ENCODE results near the gene ORC4. TPM values are rescaled to one million over a fixed set of nuclear protein-coding genes. Genes with fewer than 3 reads are reported as not detected.

ORC4 gene
- total and polyA plus RNA-seq, 8 donors = 36.1 to 86.0 (median 60.0) TPM

GRCh38 chr2:147945660-147946059 lies 74.9 kb downstream of the ORC4 start:
- H3K4me3 ChIP-seq = no peak overlapping the region
- DNase-seq = peak in 1 of 4 donors; percentile 11
- no peaks in the 10 kb centered on the region for H3K9me3 ChIP-seq
- H3K36me3 ChIP-seq = peaks cover 0 to 10% of the 10 kb centered on the region in 2 donors
- intact Hi-C loops (cut with DNase I) = no loop called here
- no peak for ATAC-seq
- no peak for TF ChIP-seq CTCF (IDR thresholded peaks at IDR 0.05)
- no peaks in the 10 kb centered on the region for H3K27me3 ChIP-seq
- H3K27ac ChIP-seq = no peak overlapping the region
- H3K4me1 ChIP-seq = no peaks in the 10 kb centered on the region

GRCh38 chr2:147939313-147939712 lies 81.2 kb downstream of the ORC4 start:
- Histone ChIP-seq H3K27ac (no peak overlapping the region), H3K27me3 (no peaks in the 10 kb centered on the region), H3K4me1 (peaks cover 0 to 7% of the 10 kb centered on the region in 2 donors), H3K9me3 (no peaks in the 10 kb centered on the region), H3K4me3 (no peak overlapping the region), H3K36me3 (peaks cover 0 to 24% of the 10 kb centered on the region in 2 donors)
- TF ChIP-seq CTCF (IDR thresholded peaks at IDR 0.05) = no peak
- ATAC-seq (peak; percentile 36), DNase-seq (no peak)
- intact Hi-C loops (cut with DNase I) = no loop called here

- no peak overlapping the region for H3K4me3 ChIP-seq
- peaks cover 0 to 7% of the 10 kb centered on the region in 2 donors for H3K4me1 ChIP-seq
- H3K27ac ChIP-seq = no peak overlapping the region
- peak; percentile 91 for ATAC-seq
- H3K27me3 ChIP-seq = no peaks in the 10 kb centered on the region
- peak; percentile 80 to 84 for TF ChIP-seq CTCF (IDR thresholded peaks at IDR 0.05)
- peak in 1 of 4 donors; percentile 35 for DNase-seq
- no peaks in the 10 kb centered on the region for H3K9me3 ChIP-seq
- H3K36me3 ChIP-seq = peaks cover 0 to 34% of the 10 kb centered on the region in 2 donors
- intact Hi-C loops (cut with DNase I) = no loop called here
Observed at GRCh38 chr2:147937744-147938349, 82.7 kb downstream of the ORC4 start.

- H3K36me3 ChIP-seq = peaks cover 0 to 41% of the 10 kb centered on the region in 2 donors
- no peaks in the 10 kb centered on the region for H3K9me3 ChIP-seq
- no peak for ATAC-seq
Observed at GRCh38 chr2:147934881-147935620, 85.5 kb downstream of the ORC4 start.

More at GRCh38 chr2:147934881-147935620, 85.5 kb downstream of the ORC4 start:
- H3K4me3 ChIP-seq = no peak overlapping the region
- peaks cover 0 to 7% of the 10 kb centered on the region in 2 donors for H3K4me1 ChIP-seq
- intact Hi-C loops (cut with DNase I) = no loop called here
- H3K27ac ChIP-seq = no peak overlapping the region
- no peak for DNase-seq
- no peaks in the 10 kb centered on the region for H3K27me3 ChIP-seq
- TF ChIP-seq CTCF (IDR thresholded peaks at IDR 0.05) = no peak
